Stomach (tissue), 4 donors: ENCODE results near the gene PER1.

Experiments used
- EP300 ChIP-seq: sonication (generic); formaldehyde crosslinking; IDR thresholded peaks from one replicate; pipeline ENCODE4 v1.6.1; 2017; ENCODE audit warnings: antibody characterized with exemption
- POLR2A ChIP-seq, 4 donors: fragments of 450-650 bp; IDR thresholded peaks; one replicate each; pipeline ENCODE4 v1.6.1; 2016; ENCODE audit warnings: antibody characterized with exemption in 4 of 4, control low read depth in 2 of 4, mild to moderate bottlenecking in 1 of 4, moderate library complexity in 1 of 4

DNA sequence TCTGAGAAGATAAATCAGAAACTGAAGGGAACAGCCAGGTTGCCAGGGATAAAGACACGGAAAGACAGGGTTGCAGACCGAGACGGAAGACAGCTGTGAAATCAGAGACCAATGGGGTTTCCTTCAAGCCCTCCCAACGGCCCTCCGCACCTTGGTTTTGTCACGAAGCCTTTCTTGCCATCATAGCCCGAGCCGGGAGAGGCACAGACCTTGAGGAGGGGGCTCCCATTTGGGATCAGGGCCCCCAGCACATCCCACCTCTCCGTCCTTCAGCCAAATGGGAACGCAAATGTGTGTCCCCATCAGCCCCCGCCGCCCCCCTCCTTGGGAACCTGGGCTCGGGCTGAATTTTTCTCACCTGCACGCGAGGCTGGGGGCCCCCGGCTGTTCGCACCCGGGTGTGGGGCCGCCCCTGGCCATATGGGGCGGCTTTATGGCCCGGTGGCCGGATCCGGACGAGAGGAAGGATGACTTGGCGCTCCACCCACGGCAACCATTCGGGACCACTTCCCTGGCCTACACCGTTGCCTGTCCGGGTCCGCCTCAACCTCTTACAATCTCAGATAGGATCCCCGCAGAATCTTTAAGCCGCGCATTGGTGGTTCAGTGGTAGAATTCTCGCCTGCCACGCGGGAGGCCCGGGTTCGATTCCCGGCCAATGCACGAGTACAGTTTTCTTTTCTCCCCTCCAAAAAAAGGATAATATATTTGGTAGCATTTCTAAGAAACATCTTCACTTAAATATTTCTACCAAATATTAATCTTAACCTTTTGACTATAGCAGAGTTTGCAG lies 26.9 kb downstream of the PER1 start:
- TF ChIP-seq EP300: no peak
- TF ChIP-seq POLR2A (IDR thresholded peaks at IDR 0.05): no peak
